ENCODE results near the gene EEF1AKMT4.
A peak's percentile ranks its signal among the peaks of the same experiment; 100 is the strongest.

The EEF1AKMT4 gene

GRCh38 chr3:184241141-184241446, 8.4 kb upstream of the EEF1AKMT4 start:
- Histone ChIP-seq H3K27me3 (ENCODE audit: control insufficient read depth, low read length) (no peaks in the 10 kb centered on the region), H3K79me2 (ENCODE audit: control insufficient read depth, low read length) (peaks cover 3% of the 10 kb centered on the region), H4K20me1 (ENCODE audit: control insufficient read depth, insufficient read depth, low read depth, low read length) (no peaks in the 10 kb centered on the region), H3K4me1 (ENCODE audit: control insufficient read depth, low read length) (peaks cover 7% of the 10 kb centered on the region), H3K9me3 (ENCODE audit: control insufficient read depth, insufficient read depth, low read length) (no peaks in the 10 kb centered on the region), H3K9me2 (replicated peaks; ENCODE audit: control insufficient read depth, low read length) (no peaks in the 10 kb centered on the region), H3K27ac (ENCODE audit: low read depth, low read length) (no peak overlapping the region), H3K4me2 (ENCODE audit: low read length) (no peak overlapping the region), H3K4me3 (ENCODE audit: low read length) (no peak overlapping the region), H3F3A (ENCODE audit: control insufficient read depth, insufficient read depth) (0 out of 2 replicates have a peak, but pooled peaks cover 2% of the 10 kb centered on the region), H3K36me3 (ENCODE audit: control insufficient read depth, low read length) (peaks cover 38% of the 10 kb centered on the region)
- no peak for TF ChIP-seq EZH2phosphoT487 (IDR thresholded peaks at IDR 0.05; ENCODE audit: borderline replicate concordance, low read length)
- TF ChIP-seq CTCF (IDR thresholded peaks at IDR 0.05; ENCODE audit: low read depth, low read length, poor library complexity, severe bottlenecking): no peak

GRCh38 chr3:184241447-184242296, 7.8 kb upstream of the EEF1AKMT4 start:
- Histone ChIP-seq H3K27ac (ENCODE audit: low read depth, low read length) (no peak overlapping the region), H3F3A (ENCODE audit: control insufficient read depth, insufficient read depth) (0 out of 2 replicates have a peak, but pooled peaks cover 2% of the 10 kb centered on the region), H3K36me3 (ENCODE audit: control insufficient read depth, low read length) (peaks cover 38% of the 10 kb centered on the region), H4K20me1 (ENCODE audit: control insufficient read depth, insufficient read depth, low read depth, low read length) (no peaks in the 10 kb centered on the region), H3K4me1 (ENCODE audit: control insufficient read depth, low read length) (peaks cover 7% of the 10 kb centered on the region), H3K4me2 (ENCODE audit: low read length) (no peak overlapping the region), H3K9me3 (ENCODE audit: control insufficient read depth, insufficient read depth, low read length) (no peaks in the 10 kb centered on the region), H3K79me2 (ENCODE audit: control insufficient read depth, low read length) (peaks cover 8% of the 10 kb centered on the region), H3K9me2 (replicated peaks; ENCODE audit: control insufficient read depth, low read length) (no peaks in the 10 kb centered on the region), H3K27me3 (ENCODE audit: control insufficient read depth, low read length) (no peaks in the 10 kb centered on the region), H3K4me3 (ENCODE audit: low read length) (no peak overlapping the region)
- TF ChIP-seq CTCF (IDR thresholded peaks at IDR 0.05; ENCODE audit: low read depth, low read length, poor library complexity, severe bottlenecking) (peak; percentile 56), EZH2phosphoT487 (IDR thresholded peaks at IDR 0.05; ENCODE audit: borderline replicate concordance, low read length) (no peak)

GRCh38 chr3:184242297-184242685, 7.2 kb upstream of the EEF1AKMT4 start:
- H4K20me1 ChIP-seq (ENCODE audit: control insufficient read depth, insufficient read depth, low read depth, low read length): no peaks in the 10 kb centered on the region
- H3K4me1 ChIP-seq (ENCODE audit: control insufficient read depth, low read length): peaks cover 7% of the 10 kb centered on the region
- no peak overlapping the region for H3K27ac ChIP-seq (ENCODE audit: low read depth, low read length)

More at GRCh38 chr3:184242297-184242685, 7.2 kb upstream of the EEF1AKMT4 start:
- Histone ChIP-seq H3K4me3 (ENCODE audit: low read length) (no peak overlapping the region), H3F3A (ENCODE audit: control insufficient read depth, insufficient read depth) (0 out of 2 replicates have a peak, but pooled peaks cover 2% of the 10 kb centered on the region), H3K9me3 (ENCODE audit: control insufficient read depth, insufficient read depth, low read length) (no peaks in the 10 kb centered on the region), H3K27me3 (ENCODE audit: control insufficient read depth, low read length) (no peaks in the 10 kb centered on the region), H3K9me2 (replicated peaks; ENCODE audit: control insufficient read depth, low read length) (no peaks in the 10 kb centered on the region), H3K79me2 (ENCODE audit: control insufficient read depth, low read length) (peaks cover 15% of the 10 kb centered on the region), H3K4me2 (ENCODE audit: low read length) (no peak overlapping the region), H3K36me3 (ENCODE audit: control insufficient read depth, low read length) (peaks cover 38% of the 10 kb centered on the region)
- TF ChIP-seq CTCF (IDR thresholded peaks at IDR 0.05; ENCODE audit: low read depth, low read length, poor library complexity, severe bottlenecking) (no peak), EZH2phosphoT487 (IDR thresholded peaks at IDR 0.05; ENCODE audit: borderline replicate concordance, low read length) (no peak)
